WTC11 (cell line): ENCODE results near the gene RBM43. TPM values are rescaled to one million over a fixed set of nuclear protein-coding genes. Genes with fewer than 3 reads are reported as not detected.

Experiments
- ATAC-seq: fragments of 200-7000 bp; cut with Tn5 transposase; 2 replicates; pipeline ENCODE4 v1.10.0; 2021; ENCODE audit warnings: mild to moderate bottlenecking, moderate library complexity
- CTCF ChIA-PET: fragments of 300-600 bp; sonication (Branson Sonifier 250); formaldehyde crosslinking; loops from one replicate; lab custom pipeline; 2021; ENCODE audit warnings: antibody characterized with exemption; lab: Charles Lee
- POLR2A ChIA-PET: fragments of 350-600 bp; sonication (Branson Sonifier 250); formaldehyde crosslinking; loops from one replicate; lab custom pipeline; 2021; ENCODE audit warnings: antibody characterized with exemption; lab: Charles Lee
- DNase-seq: peaks from one replicate; pipeline ENCODE4 v3.0.0; 2021; ENCODE audit warnings: low spot score
- H3K27ac Mint-ChIP-seq: 2 replicates; pipeline ENCODE4 v1.8.0; 2021; ENCODE audit warnings: mixed read lengths
- H3K27me3 Mint-ChIP-seq: 2 replicates; pipeline ENCODE4 v1.8.0; 2021; ENCODE audit warnings: low read depth, mild to moderate bottlenecking, moderate library complexity, mixed read lengths
- H3K36me3 Mint-ChIP-seq: 2 replicates; pipeline ENCODE4 v1.8.0; 2021; ENCODE audit warnings: mixed read lengths
- H3K4me1 Mint-ChIP-seq: 2 replicates; pipeline ENCODE4 v1.8.0; 2022; ENCODE audit warnings: mixed read lengths
- H3K4me3 Mint-ChIP-seq: 2 replicates; pipeline ENCODE4 v1.8.0; 2021; ENCODE audit warnings: mild to moderate bottlenecking, moderate library complexity, mixed read lengths
- H3K9me3 Mint-ChIP-seq: 2 replicates; pipeline ENCODE4 v1.8.0; 2021; ENCODE audit warnings: mixed read lengths
- ATF3 ChIP-seq: sonication (generic); formaldehyde crosslinking; conservative IDR thresholded peaks from 2 replicates; pipeline ENCODE4 v1.8.1; 2022; ENCODE audit warnings: mild to moderate bottlenecking, missing genetic modification reagents
- CDX4 ChIP-seq: fragments of 250-450 bp; sonication (Bioruptor Pico); IDR thresholded peaks from 2 replicates; pipeline ENCODE4 v1.9.0; 2021; ENCODE audit warnings: moderate library complexity, mild to moderate bottlenecking, inconsistent platforms, borderline replicate concordance
- FOXK1 ChIP-seq: sonication (generic); formaldehyde crosslinking; IDR thresholded peaks from 2 replicates; pipeline ENCODE4 v1.8.0; 2022; ENCODE audit warnings: mild to moderate bottlenecking, moderate library complexity, missing genetic modification reagents
- HMGXB4 ChIP-seq: sonication (generic); formaldehyde crosslinking; IDR thresholded peaks from 2 replicates; pipeline ENCODE4 v1.8.1; 2023; ENCODE audit warnings: mild to moderate bottlenecking, moderate library complexity, missing genetic modification reagents
- MYBL2 ChIP-seq: sonication (generic); formaldehyde crosslinking; IDR thresholded peaks from 2 replicates; pipeline ENCODE4 v1.8.1; 2023; ENCODE audit warnings: mild to moderate bottlenecking, moderate library complexity, missing genetic modification reagents
- NFATC4 ChIP-seq: fragments of 250-450 bp; sonication (Bioruptor Pico); IDR thresholded peaks from 2 replicates; pipeline ENCODE4 v1.9.0; 2021; ENCODE audit warnings: mild to moderate bottlenecking
- PRDM15 ChIP-seq: sonication (generic); formaldehyde crosslinking; IDR thresholded peaks from 2 replicates; pipeline ENCODE4 v1.8.0; 2022; ENCODE audit warnings: missing genetic modification reagents
- SMAD3 ChIP-seq: sonication (generic); formaldehyde crosslinking; IDR thresholded peaks from 2 replicates; pipeline ENCODE4 v1.8.0; 2022; ENCODE audit warnings: missing genetic modification reagents, mild to moderate bottlenecking, borderline replicate concordance
- STAT6 ChIP-seq: sonication (generic); formaldehyde crosslinking; conservative IDR thresholded peaks from 2 replicates; pipeline ENCODE4 v1.8.1; 2023; ENCODE audit warnings: mild to moderate bottlenecking, low read depth, missing genetic modification reagents, moderate library complexity
- TEAD1 ChIP-seq: sonication (generic); formaldehyde crosslinking; IDR thresholded peaks from 2 replicates; pipeline ENCODE4 v1.8.0; 2022; ENCODE audit warnings: mild to moderate bottlenecking, missing genetic modification reagents
- total RNA-seq: library from RNA; stranded (reverse); gene quantifications from 3 replicates; pipeline ENCODE4 v1.2.3, GENCODE V29; 2021

The RBM43 gene
- total RNA-seq, 1 experiment from 2014 or later, result 2.8 TPM

GRCh38 chr2:151277067-151277466 is 15.4 kb upstream of the RBM43 start (continued):
- TF ChIP-seq PRDM15 (CRISPR knock-in tag) (no peak), FOXK1 (CRISPR knock-in tag) (no peak)
- TF ChIP-seq, all 79 proteins: peak for 0

- no peak overlapping the region for H3K4me3 Mint-ChIP-seq
- peaks cover under 1% of the 10 kb centered on the region; the same call in 1 of the 2 replicates for H3K4me1 Mint-ChIP-seq
- ATAC-seq (no peak), DNase-seq (no peak)
- H3K36me3 Mint-ChIP-seq, result no peaks in the 10 kb centered on the region
- TF ChIP-seq MYBL2 (CRISPR knock-in tag) (no peak), CDX4 (CRISPR knock-in tag) (no peak), NFATC4 (CRISPR knock-in tag) (no peak), TEAD1 (CRISPR knock-in tag) (no peak), PRDM15 (CRISPR knock-in tag) (no peak), SMAD3 (CRISPR knock-in tag) (no peak), ATF3 (CRISPR knock-in tag) (no peak), STAT6 (CRISPR knock-in tag) (no peak), HMGXB4 (no peak)
- H3K27ac Mint-ChIP-seq, result no peak overlapping the region
- ChIA-PET CTCF (no interaction called here), POLR2A (no interaction called here)
- no peaks in the 10 kb centered on the region for H3K27me3 Mint-ChIP-seq
- no peaks in the 10 kb centered on the region for H3K9me3 Mint-ChIP-seq
Measured at GRCh38 chr2:151275291-151275690, 13.6 kb upstream of the RBM43 start.
